Measurements from ENCODE around the gene MCUR1.
"Not testable (repeated sequence)": the region's sequence is repeated elsewhere in the genome, so short reads cannot be mapped to it uniquely, and the experiment has no call there.

The MCUR1 gene, protein sequence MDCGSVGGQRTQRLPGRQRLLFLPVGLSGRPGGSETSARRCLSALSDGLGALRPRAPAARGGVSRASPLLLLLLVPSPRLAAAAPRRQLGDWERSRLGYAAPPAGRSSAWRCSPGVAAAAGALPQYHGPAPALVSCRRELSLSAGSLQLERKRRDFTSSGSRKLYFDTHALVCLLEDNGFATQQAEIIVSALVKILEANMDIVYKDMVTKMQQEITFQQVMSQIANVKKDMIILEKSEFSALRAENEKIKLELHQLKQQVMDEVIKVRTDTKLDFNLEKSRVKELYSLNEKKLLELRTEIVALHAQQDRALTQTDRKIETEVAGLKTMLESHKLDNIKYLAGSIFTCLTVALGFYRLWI

DNA sequence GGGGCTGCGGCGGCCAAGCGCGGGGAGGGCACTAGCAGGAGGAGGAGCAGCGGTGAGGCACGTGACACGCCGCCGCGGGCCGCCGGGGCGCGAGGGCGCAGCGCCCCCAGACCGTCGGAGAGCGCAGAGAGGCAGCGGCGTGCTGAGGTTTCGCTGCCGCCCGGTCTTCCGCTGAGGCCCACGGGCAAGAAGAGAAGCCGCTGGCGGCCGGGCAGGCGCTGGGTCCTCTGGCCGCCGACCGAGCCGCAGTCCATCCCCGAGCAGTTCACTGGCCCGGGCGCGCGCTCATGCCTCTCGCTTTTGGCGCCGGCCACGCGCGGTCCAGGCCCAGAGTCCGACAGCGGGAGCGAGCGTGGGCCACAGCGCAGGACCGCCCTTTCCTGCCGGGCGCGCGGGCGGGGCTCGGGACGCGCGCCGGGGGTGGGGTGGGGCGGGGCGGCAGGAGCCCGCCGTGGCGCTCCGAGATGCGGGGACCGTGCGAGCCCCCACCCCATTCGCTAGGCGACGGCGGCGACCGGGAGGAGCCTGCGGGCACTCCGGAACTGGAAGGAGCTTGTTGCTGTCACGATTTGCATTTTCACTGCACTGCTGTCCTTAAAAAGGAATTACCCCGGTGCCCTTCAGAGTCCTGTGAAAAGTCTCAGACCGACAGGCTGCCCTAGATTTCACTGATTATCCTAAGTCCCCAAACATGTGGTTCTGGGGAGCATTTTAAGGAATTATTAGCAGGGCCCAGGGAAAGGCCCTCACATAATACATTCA is at the start of gene MCUR1:
MCUR1 (minus strand) TSS at position 382 of the 762 bp plus-strand sequence; CDS start at position 254, 128 bp downstream.
- DNase-seq (ENCODE audit: low read depth), result peak; percentile 82
- TF ChIP-seq, protein P1, sequence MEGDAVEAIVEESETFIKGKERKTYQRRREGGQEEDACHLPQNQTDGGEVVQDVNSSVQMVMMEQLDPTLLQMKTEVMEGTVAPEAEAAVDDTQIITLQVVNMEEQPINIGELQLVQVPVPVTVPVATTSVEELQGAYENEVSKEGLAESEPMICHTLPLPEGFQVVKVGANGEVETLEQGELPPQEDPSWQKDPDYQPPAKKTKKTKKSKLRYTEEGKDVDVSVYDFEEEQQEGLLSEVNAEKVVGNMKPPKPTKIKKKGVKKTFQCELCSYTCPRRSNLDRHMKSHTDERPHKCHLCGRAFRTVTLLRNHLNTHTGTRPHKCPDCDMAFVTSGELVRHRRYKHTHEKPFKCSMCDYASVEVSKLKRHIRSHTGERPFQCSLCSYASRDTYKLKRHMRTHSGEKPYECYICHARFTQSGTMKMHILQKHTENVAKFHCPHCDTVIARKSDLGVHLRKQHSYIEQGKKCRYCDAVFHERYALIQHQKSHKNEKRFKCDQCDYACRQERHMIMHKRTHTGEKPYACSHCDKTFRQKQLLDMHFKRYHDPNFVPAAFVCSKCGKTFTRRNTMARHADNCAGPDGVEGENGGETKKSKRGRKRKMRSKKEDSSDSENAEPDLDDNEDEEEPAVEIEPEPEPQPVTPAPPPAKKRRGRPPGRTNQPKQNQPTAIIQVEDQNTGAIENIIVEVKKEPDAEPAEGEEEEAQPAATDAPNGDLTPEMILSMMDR (IDR thresholded peaks at IDR 0.05; ENCODE audit: low read length, missing control alignments), result no peak
- H3K4me3 ChIP-seq (replicated peaks; ENCODE audit: low read depth, low read length), result peak within 1 kb of the TSS; percentile 77

DNA sequence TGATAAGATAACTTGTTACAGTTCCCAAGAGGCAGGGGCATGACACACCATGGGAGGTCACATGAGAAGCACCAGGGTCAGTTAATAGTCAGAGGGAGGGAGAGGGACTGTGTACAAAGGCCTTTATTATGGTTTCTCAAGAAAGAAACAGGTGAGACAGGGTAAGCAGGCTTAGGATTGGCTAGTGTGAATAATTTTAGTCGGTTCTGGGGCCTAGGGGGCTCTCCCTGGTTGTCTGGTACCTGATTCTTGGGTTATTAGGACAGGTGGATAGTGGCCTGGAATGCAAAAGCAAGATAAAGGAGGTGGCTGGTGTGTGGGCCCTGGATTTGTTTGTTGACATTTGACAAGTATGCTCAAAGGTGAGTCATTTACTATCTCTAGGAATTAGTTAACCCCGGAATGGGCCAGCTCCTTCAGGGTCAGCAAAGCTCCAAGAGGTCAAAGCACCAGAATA is 49.4 kb upstream of the MCUR1 start:
- TF ChIP-seq, protein P1 (IDR thresholded peaks at IDR 0.05; ENCODE audit: low read length, missing control alignments), result no peak
- no peak for DNase-seq (ENCODE audit: low read depth)
- H3K4me3 ChIP-seq (replicated peaks; ENCODE audit: low read depth, low read length), result no peak overlapping the region

DNA sequence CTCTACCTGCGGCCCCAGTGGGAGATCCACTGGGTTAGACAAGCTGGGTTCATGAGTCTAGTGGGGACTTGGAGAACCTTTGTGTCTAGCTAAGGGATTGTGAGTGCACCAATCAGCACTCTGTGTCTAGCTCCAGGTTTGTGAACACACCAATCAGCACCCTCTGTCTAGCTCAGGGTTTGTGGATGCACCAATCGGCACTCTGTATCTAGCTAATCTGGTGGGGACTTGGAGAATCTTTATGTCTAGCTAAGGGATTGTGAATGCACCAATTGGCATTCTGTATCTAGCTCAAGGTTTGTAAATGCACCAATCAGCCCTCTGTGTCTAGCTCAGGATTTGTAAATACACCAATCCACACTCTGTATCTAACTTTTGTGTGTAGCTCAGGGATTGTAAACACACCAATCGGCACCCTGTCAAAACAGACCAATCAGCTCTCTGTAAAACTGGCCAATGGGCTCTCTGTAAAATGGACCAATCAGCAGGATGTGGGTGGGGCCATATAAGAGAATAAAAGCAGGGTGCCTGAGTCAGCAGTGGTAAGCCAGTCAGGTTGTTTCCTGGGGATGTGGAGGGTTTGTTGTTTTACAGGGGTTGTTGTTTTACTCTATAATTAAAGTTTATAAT is 46.3 kb upstream of the MCUR1 start:
- H3K4me3 ChIP-seq (replicated peaks; ENCODE audit: low read depth, low read length); DNase-seq (ENCODE audit: low read depth): not testable (repeated sequence)

DNA sequence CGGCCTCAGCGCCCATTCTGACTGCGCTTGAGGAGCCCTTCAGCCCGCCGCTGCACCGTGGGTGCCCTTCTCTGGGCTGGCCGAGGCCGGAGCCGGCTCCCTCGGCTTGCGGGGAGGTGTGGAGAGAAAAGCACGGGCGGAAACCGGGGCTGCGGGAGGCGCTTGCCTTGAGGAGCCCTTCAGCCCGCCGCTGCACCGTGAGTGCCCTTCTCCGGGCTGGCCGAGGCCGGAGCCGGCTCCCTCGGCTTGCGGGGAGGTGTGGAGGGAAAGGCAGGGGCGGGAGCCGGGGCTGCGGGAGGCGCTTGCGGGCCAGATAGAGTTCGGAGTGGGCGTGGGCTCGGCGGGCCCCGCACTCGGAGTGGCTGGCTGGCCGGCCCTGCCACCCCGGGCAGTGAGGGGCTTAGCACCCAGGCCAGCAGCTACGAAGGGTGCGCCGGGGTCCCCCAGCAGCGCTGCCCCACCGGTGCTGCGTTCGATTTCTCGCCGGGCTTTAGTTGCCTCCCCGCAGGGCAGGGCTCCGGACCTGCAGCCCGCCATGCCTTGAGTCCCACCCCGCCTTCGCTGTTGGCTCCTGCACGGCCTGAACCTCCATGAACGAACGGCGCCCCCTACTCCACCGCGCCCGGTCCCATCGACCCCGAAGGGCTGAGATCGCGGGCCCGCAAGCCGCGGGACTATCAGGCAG is 45.7 kb upstream of the MCUR1 start:
- H3K4me3 ChIP-seq (replicated peaks; ENCODE audit: low read depth, low read length), result peak overlapping the region; percentile 17
- DNase-seq (ENCODE audit: low read depth), result no peak

DNA sequence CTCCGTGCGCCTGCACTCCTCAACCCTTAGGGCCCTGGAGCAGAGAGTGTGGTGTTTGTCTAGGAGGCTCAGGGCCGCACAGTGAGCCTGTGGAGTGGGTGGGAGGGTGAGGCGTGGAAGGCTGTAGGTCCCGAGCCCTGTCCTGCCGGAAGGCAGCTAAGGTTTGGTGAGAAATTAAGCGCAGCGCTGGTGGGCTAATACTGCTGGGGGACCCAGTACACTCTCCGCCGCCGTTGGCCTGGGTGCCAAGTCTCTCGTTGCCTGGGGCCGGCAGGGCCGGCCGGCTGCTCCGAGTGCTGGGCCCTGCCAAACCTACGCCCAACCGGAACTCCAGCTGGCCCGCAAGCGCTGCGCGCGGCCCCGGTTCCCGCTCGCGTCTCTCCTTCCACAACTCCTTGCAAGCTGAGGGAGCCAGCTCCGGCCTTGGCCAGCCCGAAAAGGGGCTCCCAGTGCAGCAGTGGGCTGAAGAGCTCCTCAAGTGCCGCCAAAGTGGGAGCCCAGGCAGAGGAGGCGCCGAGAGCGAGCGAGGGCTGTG is 40.4 kb upstream of the MCUR1 start:
- no peak for DNase-seq (ENCODE audit: low read depth)
- H3K4me3 ChIP-seq (replicated peaks; ENCODE audit: low read depth, low read length), result no peak overlapping the region
- TF ChIP-seq, protein P1 (IDR thresholded peaks at IDR 0.05; ENCODE audit: low read length, missing control alignments), result no peak

More for the DNA sequence above, 45.7 kb upstream of the MCUR1 start:
- TF ChIP-seq, protein P1 (IDR thresholded peaks at IDR 0.05; ENCODE audit: low read length, missing control alignments), result no peak

DNA sequence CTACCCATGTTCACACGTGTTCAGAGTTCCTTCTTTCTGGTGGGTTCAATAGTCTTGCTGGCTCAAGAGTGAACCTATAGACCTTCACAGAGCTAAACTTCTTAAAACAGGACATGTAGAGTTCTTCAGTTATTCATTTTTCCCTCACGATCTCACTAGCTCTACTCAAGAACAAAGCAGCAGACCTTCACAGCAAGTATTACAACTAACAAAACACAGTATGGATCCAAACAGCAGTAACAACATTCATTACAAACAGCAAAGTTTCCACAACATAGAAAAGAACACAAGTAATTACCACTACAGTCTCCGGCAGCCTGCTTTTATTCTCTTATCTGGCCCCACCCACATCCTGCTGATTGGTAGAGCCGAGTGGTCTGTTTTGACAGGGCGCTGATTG is 39.5 kb upstream of the MCUR1 start:
- no peak overlapping the region for H3K4me3 ChIP-seq (replicated peaks; ENCODE audit: low read depth, low read length)
- DNase-seq (ENCODE audit: low read depth), result no peak
- TF ChIP-seq, protein P1 (IDR thresholded peaks at IDR 0.05; ENCODE audit: low read length, missing control alignments), result no peak
